GM21526 (cell line): ENCODE results near the gene MYH15.

Experiments used
- ATAC-seq: cut with Tn5 transposase; IDR thresholded peaks from one replicate; pipeline ENCODE4 v1.9.1; 2021; ENCODE audit warnings: moderate library complexity; ENCODE audit not compliant: unreplicated experiment, low FRiP score

The MYH15 gene

DNA sequence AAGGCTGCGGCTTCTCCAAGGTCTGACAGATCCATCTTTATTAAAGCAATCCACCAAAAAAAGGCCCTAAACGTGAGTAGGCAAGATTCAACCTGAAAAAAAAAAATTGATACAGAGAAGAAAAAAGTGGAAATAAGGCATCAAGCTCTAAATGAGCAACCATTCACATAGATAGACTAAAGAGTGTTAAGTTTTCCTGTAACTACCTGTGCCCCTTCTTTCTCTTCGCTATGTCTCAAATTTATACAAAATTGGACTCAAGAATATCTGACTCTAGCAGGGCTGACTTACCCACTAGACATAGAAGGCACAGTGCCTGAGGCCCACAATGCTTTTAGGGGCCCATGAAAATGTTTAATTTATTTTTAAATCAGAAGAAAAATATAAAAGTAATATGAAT is at the start of gene MYH15:
Gene MYH15, minus strand, starts transcription at position 101 of the 400 bp plus-strand sequence. Its CDS starts 66 bp downstream, at position 35.
- no peak for ATAC-seq

DNA sequence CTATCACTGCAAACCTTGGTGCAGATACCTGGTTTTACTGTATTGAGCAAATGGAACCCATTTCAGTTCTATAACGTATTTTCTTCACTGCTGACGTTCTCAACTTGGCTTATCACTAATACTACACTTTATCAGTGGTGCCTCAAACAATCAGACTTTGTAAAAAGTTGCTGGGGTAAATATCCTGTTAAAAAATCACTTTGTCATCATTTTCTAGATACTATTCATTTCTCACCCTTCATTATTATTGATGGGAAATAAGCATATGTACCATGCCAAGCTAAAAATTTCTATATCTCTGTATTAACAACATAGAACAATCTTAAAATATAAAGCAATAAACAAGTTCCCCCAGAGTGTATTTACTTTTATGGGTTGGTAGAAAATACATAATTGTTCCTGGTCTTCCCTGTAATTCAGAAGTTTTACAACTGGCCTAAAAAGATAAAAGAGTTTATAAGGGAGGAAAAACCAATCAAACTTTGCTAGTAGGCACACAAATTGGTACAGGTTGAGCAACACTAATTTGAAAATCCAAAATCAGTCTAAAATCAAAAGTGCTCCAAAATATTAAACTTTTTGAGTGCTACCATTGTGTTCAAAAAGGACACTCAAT is 45.7 kb upstream of the MYH15 start:
- ATAC-seq: no peak

DNA sequence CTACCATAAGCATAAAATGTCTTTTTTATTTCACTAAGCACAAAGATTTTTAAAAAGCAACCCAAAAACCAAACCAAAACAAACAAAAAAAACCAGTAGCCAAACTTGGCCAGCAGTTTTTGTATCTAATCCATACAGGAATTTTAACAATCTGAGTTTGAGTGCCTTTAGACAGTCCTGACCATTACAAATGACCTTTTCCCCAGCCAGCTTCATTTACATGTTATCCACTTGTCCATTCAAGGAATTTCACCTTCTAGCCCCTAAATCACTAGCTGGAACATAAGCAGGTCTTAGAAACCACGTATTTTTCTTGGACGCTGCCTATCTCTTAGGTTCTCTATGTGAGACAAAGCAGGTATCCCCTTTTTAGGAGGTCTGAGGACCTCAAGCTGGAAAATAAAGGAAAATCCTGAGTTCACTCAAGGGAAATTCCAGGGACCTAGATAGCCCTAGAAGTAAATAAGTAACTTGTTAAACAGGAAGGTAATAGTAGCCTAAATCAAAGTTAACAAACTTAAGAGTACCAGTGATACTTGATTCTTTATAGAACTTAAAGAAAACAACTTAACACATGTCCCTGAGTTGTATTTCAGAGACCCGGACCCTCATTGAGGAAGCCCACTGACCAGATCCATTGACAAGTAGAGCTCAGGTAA is 44.6 kb upstream of the MYH15 start:
- no peak for ATAC-seq

DNA sequence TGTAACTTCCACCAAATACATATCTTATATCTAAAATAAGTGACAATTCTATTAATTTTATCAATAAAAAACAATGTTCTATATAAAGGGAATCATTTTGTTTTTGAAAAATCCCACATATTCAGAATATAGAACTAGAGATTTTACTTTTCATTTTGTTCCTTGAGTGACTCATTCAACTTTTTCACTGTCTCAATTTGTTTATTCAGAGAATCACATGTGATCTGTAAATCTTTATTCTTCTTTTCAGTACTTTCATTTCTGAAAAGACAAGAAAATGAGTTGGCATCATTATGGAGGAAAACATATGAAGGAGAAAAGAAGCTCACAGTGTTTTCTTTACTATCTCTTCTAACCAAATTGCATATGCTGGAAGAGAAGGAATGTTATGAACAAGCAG is 43.8 kb upstream of the MYH15 start:
- ATAC-seq: no peak

DNA sequence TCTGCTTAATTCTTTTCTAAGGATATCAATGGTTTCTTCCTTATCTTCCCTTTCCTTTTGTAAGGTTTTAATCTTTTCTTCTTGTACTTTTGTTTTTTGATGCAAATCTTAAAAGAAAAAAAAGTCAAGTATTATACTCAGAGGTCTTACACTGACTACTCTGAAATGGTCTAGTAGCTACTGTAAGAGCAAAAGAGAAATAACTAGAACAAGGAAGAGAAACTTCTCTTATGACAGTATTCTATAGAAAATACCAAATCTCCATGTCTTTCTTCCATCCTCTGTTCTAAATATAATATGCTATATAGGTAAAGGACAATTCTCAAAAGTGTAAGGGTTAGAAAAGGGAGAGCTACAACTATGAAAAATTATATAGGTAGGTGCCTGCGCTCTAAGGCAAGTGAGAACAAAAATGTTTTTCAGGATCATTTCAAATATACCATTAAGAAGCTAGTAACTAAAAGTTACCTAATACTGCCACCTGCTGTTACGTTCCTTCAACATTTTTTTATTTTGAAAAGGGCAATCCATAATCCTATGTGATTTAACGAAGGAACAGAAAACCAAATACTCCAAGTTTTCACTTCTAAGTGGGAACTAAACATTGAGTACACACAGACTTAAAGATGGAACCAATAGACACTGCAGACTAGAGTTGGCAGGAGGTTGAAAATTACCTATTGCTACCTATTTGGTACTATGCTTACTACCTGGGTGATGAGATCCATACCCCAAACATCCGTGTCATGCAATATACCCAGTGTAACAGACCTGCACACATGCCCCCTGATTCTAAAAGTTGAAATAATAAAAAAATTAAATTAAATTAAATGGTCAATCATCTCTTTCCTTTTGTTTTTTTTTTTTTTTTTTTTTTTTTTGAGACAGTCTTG is 42.1 kb upstream of the MYH15 start:
- no peak for ATAC-seq

DNA sequence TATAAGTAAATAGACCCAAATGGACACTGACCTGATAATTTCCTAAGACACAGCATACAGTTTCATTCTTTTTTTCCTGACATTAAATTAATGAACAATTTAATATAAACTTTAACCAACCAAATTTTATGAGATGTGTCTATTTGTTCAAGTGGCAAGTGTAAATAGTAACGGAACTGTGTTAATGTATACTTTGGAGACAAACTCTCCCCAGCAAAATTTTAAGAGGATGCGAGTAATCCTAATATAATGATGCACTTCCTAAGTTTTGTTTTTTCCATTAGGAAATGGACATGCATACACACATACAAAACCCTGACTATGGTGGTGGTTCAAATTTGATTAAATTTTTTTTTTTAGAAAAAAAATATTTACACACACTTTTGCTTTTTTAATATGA is 38.5 kb upstream of the MYH15 start:
- no peak for ATAC-seq

DNA sequence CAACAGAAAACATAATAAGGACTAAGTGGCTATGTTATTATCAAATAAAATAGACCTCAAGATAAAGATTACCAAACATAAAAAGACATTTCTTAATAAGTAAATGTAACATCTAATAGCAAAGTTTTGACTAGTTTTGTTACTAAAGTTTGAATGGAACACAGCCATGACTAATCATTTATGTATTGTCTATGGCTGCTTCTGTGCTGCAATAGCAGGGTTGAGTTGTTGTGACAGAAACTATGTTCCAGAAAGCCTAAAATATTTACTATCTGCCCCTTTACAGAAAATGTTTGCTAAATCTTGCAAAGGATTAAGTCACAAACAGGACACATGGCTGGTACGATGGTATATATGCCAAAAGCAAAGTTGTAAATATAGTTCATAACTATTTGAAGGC is 37.9 kb upstream of the MYH15 start:
- ATAC-seq: no peak

DNA sequence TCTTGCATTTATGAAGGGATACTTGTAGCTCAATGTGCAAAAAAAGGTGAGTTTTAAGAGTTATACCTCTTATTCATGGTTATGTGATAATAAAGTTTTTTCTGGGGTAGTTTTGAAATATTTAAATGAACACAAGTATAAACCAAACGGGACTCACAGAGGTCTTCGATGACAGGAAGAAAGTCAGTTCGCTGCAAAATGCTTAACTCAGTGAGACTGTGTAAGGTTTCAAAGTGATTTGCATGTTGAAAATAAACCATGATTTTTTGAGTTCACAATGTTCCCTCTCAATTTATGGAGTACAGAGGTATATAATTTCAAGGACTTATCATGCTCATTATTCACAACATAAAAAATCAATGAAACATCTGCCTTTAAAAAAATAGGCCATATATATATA is 36.3 kb upstream of the MYH15 start:
- ATAC-seq: no peak

DNA sequence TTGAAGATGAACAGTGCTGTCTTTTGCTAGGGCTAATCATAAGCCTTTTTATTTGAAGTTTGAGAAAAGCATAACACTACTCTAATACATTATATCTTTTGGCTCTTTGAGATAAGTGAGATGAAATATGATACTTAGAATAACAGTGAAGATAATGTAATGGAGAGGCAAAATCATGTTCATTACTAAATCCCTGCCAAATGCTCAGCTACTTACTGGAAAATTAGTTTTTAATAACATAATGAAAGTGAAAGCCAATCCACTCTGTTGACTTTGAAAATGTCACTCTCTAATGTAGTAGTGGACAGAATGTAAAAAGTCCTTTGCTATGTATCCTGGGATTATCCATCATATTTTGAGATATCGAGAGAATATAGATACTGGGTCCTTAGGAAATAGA is 35.9 kb upstream of the MYH15 start:
- no peak for ATAC-seq

DNA sequence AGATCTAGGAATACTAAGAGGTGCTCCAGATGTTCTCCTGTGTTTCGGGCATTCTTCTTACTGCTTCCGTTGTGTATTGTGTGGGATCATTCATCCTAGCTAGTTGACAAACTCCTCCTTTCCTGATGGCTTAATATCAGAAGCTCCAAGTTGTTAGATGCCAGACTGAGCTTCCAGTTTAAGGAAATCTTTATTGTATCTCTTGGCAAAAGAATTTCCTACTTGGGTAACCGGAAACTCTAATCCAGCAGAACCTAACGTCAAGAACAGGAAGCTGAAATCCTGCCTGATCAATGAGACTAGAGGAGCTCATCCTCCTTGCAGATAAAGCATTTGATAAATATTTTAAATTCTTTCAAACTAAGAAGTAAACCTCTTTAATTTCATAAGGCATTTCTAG is 27.7 kb upstream of the MYH15 start:
- no peak for ATAC-seq

DNA sequence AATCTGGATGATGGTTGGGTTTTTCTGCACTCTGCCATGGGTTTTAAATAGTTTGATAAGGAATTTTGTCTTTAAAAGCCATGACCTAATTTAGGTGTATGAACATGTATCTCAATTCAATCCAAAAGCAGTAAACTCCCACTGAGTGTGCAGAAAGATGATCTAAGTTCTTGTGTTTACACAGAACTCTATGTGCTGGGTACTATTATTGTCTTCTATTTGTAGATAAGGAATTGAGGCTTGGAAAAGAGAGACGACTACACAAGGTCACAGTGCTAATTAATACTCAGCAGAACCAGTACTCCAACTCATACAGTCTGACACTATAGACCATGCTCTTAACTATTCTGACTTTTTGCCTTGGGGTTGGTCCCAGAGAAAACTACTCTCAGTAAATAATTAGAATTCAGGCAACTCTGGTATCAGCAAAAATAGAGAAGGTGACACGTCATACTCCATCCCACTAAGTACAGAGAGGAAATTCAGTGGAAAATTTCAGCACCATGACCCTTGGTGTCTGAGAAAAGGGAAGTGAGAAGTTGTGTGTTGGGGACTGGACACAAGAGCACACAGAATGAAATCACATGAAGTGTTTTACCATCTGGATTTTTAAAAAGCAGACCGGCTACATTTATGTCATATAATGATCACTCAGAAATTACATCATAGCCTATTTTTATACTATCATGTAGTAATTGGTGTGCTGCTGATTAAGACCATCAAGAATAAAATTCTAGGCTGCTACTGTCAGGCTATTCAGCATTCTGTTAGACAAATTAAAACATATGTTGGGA is 18.3 kb upstream of the MYH15 start:
- ATAC-seq: peak; percentile 88

DNA sequence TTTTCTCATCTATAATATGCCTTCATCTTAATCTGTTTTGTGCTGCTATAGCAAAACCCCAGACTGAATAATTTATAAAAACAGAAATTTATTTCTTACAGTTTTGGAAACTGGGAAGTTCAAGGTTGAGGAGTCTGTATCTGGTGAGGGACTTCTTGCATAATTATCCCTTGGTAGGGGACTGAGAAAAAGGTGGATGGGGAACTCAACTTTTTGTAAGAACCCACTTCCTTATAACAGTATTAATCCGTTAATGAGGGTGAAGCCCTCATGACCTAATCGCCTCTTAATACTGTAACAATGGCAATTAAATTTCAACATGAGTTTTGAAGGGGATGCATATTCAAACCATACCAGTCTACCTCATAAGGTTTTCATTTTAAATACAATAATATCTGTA is 17.4 kb upstream of the MYH15 start:
- no peak for ATAC-seq

DNA sequence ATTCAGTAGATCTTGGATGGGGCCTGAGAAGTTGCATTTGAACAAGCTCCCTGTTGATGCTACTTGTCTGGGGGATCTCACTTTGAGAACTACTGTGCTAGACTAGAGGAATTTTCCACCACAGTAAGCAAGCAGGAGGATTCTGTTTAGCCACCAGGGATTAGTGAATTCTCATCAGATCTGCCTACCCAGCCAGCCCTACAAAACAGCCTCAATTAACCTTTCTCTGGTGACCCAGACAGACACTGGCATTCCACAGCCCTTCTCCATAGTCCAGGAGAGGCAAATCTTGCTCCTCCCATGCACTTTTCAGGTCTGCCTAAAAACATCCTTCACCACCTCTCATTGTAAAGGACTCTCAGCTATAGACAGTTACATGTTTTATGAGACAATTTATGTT is 16.7 kb upstream of the MYH15 start:
- no peak for ATAC-seq

DNA sequence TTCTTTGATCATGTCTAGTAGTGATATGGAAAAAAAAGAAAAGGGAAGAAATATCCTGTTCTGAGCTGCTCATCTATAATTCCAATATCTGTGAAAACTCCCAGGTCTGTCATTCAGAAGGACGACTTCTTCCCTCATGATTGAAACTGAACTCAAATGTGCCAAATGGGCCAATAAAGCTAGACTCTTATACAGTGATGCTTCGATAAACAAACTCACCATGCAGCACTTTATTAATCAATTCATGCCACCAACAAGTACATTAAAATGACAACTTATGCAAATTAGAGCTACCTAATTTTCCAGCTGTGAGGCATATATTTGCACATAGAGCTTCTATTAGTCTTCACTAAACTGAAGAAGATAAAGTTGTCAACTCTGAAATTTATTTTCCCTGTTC is 15.6 kb upstream of the MYH15 start:
- ATAC-seq: no peak

DNA sequence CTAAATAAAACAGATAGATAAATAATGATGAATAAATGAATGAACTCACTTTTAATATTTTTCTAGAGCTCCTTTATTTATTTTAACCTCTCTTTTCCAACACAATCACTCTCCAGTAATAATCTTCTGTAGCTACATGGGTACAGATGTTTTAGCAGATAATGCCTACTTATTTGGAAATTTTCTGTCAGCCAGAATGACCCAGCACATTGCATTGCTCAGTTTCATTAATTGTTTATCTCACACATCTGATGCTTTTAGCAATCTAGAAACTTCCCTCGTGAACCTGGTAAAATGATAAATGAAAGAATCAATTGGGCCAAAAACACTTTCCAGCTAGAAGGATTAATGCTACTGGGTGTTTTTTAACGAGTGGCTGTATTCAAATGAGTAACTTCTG is 14.9 kb upstream of the MYH15 start:
- ATAC-seq: no peak

DNA sequence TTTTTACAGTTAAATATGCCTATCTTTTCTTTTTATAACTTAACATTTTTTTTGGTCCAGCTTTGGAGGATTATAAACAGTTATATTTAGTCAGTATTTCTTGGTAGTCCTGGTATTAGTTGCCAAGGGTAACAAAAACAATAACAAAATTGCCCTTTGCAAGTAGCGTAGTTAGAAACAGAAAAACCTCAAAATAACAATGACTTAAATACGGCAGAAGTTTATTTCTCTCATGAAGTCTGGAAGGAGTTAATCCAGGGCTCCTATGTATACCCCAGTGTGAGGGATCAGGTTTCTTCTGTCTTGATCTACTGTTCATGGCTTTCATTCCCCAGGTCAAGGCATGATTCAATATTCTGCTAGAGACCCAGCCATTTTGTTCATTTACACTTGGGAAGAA is 14.1 kb upstream of the MYH15 start:
- ATAC-seq: no peak

DNA sequence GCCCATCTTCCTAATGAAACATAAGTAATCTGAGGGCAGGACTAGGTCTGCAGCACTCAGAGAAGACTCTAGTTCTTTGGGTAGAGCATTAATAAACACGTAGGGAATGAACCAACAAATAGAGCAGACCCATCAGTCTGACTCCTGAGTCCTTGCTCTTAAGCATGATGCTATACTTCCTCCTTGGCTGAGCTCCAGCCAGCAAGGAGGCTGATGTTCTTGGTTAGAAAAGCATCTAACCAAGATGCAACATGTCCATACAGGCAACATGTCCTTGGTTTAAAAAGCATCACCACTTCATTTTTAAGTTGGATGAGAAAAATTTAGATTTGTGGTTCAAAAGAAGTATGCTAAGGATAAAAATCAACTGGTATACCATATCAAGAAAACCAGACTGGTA is 8.5 kb upstream of the MYH15 start:
- ATAC-seq: no peak

DNA sequence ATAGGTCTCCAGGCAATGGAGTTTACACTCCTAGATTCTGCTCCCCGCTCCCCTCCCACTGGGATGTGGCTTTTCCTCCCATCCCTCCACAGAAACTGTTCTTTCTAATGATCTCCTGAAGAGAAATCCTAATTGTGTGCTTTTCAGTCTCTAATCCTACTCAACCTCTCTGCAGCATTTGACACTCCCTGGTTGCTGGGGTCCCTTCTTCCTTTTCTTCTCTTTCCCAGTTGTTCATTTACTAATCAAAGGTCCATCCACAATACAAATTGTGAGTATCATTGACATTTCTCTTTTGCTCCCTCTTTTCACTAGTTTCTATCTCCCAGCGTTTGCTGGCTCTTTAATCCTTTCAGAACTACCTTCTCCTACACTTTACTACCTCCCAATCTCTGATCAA is 6.5 kb upstream of the MYH15 start:
- no peak for ATAC-seq

DNA sequence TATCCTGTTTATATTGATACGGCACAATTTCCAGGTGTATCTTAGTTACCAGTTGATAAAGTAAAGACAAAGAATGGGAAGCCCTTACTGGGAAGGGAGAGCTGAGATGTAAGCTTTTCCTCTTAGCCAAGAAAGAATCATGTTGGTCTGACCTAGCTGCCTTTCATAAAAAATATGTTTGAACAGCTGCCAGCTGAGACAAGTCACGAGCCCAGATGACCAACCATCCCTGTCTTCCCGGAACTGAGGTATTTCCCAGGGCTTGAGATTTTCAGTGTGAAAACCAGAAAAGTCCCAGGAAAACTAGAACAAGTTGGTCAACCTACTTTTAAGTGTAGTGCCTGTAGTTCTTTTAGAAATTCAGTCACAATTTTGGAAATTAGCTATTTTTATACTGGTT is 3.6 kb upstream of the MYH15 start:
- ATAC-seq: no peak

DNA sequence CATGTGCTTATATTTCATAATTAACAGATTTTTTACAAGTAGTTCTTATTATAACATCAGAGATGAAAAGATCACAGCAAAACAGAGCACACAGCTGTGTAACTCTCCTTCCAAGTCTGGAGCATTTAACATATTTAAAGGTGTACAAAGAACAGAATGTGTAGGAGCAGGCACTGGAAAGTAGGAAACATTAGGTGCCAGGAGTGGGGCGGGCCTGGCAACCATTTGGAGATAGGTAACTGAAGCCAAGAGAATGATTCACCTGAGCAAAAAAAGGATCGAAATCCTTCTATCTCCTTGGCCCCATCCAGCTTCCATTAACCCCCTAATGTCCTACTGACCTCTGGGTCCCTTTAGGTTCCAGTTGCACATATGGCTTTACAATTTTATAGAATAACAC is 2.3 kb upstream of the MYH15 start:
- no peak for ATAC-seq

DNA sequence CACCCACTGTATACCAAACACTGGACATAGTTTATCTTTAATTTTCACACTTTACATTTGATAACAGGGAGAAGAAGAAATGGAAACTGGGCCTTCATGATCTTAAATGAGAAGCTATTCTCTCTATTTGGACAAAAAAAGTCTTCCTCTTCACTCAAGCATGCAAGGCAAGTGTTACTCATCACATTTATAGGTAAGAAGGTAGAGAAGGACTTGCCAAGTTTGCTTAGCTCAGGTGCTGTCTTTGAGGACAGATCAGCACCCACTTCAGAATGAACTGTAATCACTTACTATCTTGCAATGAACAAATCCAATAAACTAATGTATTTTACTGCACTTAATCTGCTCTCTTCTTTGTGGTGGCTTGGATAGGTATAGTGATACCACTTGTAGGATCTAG is 1.1 kb upstream of the MYH15 start:
- ATAC-seq: no peak
